SK-N-SH (cell line): ENCODE measurements around the gene PSEN2. TPM values are rescaled to one million over a fixed set of nuclear protein-coding genes. Genes with fewer than 3 reads are reported as not detected.

ENCODE experiments used
- CTCF ChIA-PET: fragments of 300-600, 350-600 bp; formaldehyde crosslinking; extraction: SDS; loops from one replicate; lab custom pipeline; 2021; lab: Yijun Ruan, JAX
- POLR2A ChIA-PET: fragments of 350-600 bp; sonication (Branson Sonifier 250); formaldehyde crosslinking; extraction: SDS; loops from one replicate; lab custom pipeline; 2020; ENCODE audit warnings: antibody characterized with exemption, inconsistent platforms; lab: Yijun Ruan, JAX
- DNase-seq: peaks from one replicate; pipeline ENCODE4 v3.0.0; 2012
- H2AFZ ChIP-seq: fragments of 200-600 bp; sonication (generic); 2 replicates; pipeline ENCODE4 v1.8.1; 2016; ENCODE audit warnings: antibody characterized with exemption, mild to moderate bottlenecking, low read depth
- H3F3A ChIP-seq: fragments of 200-600 bp; sonication (generic); replicated peaks from 2 replicates; pipeline ENCODE3; 2016; ENCODE audit warnings: antibody characterized with exemption, mild to moderate bottlenecking; ENCODE audit not compliant: insufficient read depth
- H3K27ac ChIP-seq, 2 experiments: fragments of 200-500 bp in 1 of 2; fragments of 200-600 bp in 1 of 2; sonication (Bioruptor generic) in 1 of 2; sonication (generic), shearing (Covaris generic) in 1 of 2; 2 replicates each; pipeline versions ENCODE4 v1.5.1 to v1.6.1; 2014 to 2016; ENCODE audit warnings: low read depth in 2 of 2, inconsistent platforms in 1 of 2, low read length in 1 of 2, mild to moderate bottlenecking in 1 of 2, mixed read lengths in 1 of 2
- H3K27me3 ChIP-seq: fragments of 200-600 bp; sonication (generic), shearing (Covaris generic); 2 replicates; pipeline ENCODE4 v1.6.1; 2016; ENCODE audit warnings: mixed run types; ENCODE audit not compliant: insufficient read depth
- H3K36me3 ChIP-seq, 2 experiments: fragments of 200-500 bp in 1 of 2; fragments of 200-600 bp in 1 of 2; sonication (Bioruptor generic) in 1 of 2; sonication (generic) in 1 of 2; replicated peaks in 1 of 2; 2 replicates each; pipeline versions ENCODE3 to v1.5.1; 2014 to 2016; ENCODE audit warnings: low read length in 1 of 2, mild to moderate bottlenecking in 1 of 2; ENCODE audit not compliant: insufficient read depth in 2 of 2, control insufficient read depth in 1 of 2
- H3K4me1 ChIP-seq, 2 experiments: fragments of 200-500 bp in 1 of 2; fragments of 200-600 bp in 1 of 2; sonication (Bioruptor generic) in 1 of 2; sonication (generic), shearing (Covaris generic) in 1 of 2; 2 replicates each; pipeline versions ENCODE4 v1.5.1 to v1.6.1; 2014 to 2016; ENCODE audit warnings: low read depth in 1 of 2, low read length in 1 of 2, mixed run types in 1 of 2; ENCODE audit not compliant: insufficient read depth in 2 of 2, control insufficient read depth in 1 of 2
- H3K4me2 ChIP-seq: fragments of 200-600 bp; sonication (generic), shearing (Covaris generic); 2 replicates; pipeline ENCODE4 v1.6.1; 2017; ENCODE audit warnings: mixed run types
- H3K4me3 ChIP-seq, 2 experiments: fragments of 200-500 bp in 1 of 2; fragments of 200-600 bp in 1 of 2; sonication (Bioruptor generic) in 1 of 2; sonication (generic), shearing (Covaris generic) in 1 of 2; 2 replicates each; pipeline versions ENCODE4 v1.5.1 to v1.8.1; 2014 to 2016; ENCODE audit warnings: low read depth in 2 of 2, inconsistent platforms in 1 of 2, low read length in 1 of 2, mild to moderate bottlenecking in 1 of 2, mixed read lengths in 1 of 2, moderate library complexity in 1 of 2
- H3K79me2 ChIP-seq: fragments of 200-600 bp; sonication (generic); 2 replicates; pipeline ENCODE4 v1.8.1; 2017; ENCODE audit warnings: mild to moderate bottlenecking; ENCODE audit not compliant: insufficient read depth
- H3K9ac ChIP-seq: fragments of 200-600 bp; sonication (generic); 2 replicates; pipeline ENCODE4 v1.6.1; 2017; ENCODE audit warnings: mixed run types
- H3K9me2 ChIP-seq: fragments of 200-600 bp; sonication (generic); 2 replicates; pipeline ENCODE4 v1.6.1; 2017; ENCODE audit warnings: mixed run types
- H3K9me3 ChIP-seq: fragments of 200-600 bp; sonication (generic); 2 replicates; pipeline ENCODE4 v1.6.1; 2017; ENCODE audit warnings: mixed run types, mild to moderate bottlenecking, moderate library complexity
- H4K20me1 ChIP-seq: fragments of 200-600 bp; sonication (generic); 2 replicates; pipeline ENCODE4 v1.6.1; 2017; ENCODE audit warnings: mild to moderate bottlenecking, mixed run types; ENCODE audit not compliant: insufficient read depth
- GABPA ChIP-seq: IDR thresholded peaks from 2 replicates; pipeline ENCODE4 v1.4.0; 2012; ENCODE audit warnings: low read depth, mild to moderate bottlenecking
- MEF2A ChIP-seq: IDR thresholded peaks from 2 replicates; pipeline ENCODE4 v1.4.0; 2012; ENCODE audit warnings: low read depth, borderline replicate concordance
- RFX5 ChIP-seq: IDR thresholded peaks from 2 replicates; pipeline ENCODE4 v1.6.1; 2012; ENCODE audit warnings: mild to moderate bottlenecking, improper control_type of control experiment, low read length
- SIN3A ChIP-seq: IDR thresholded peaks from 2 replicates; pipeline ENCODE4 v1.6.1; 2012; ENCODE audit warnings: low read depth, mild to moderate bottlenecking, low read length, moderate library complexity, borderline replicate concordance
- SMC3 ChIP-seq: IDR thresholded peaks from 2 replicates; pipeline ENCODE4 v1.6.1; 2012; ENCODE audit warnings: low read depth, low read length, improper control_type of control experiment
- TCF12 ChIP-seq: IDR thresholded peaks from 2 replicates; pipeline ENCODE4 v1.4.0; 2012
- TEAD4 ChIP-seq: IDR thresholded peaks from 2 replicates; pipeline ENCODE4 v1.4.0; 2012; ENCODE audit warnings: mild to moderate bottlenecking, borderline replicate concordance; ENCODE audit not compliant: insufficient read depth
- WGBS: methylation state at CpG from one replicate; pipeline ENCODE4 v1.1.6; 2017; ENCODE audit warnings: low lambda C conversion rate; 5-methylcytosine and 5-hydroxymethylcytosine counted together
- polyA plus RNA-seq, 3 experiments: library from polyadenylated mRNA; depleted of rRNA; stranded (reverse); fragments of >200 nt; gene quantifications; 2 replicates each; pipeline ENCODE4 v1.2.3, GENCODE V29; 2012
- TF ChIP-seq, protein P1 (sequence below): IDR thresholded peaks from 2 replicates; pipeline ENCODE4 v1.4.0; 2012; ENCODE audit warnings: low read depth, borderline replicate concordance
- TF ChIP-seq, protein P2 (sequence below): fragments of 150-350 bp; IDR thresholded peaks from 2 replicates; pipeline ENCODE4 v1.6.1; 2016; ENCODE audit warnings: mild to moderate bottlenecking, low read depth, low read length
- TF ChIP-seq, protein P3 (sequence below): IDR thresholded peaks from 2 replicates; pipeline ENCODE4 v1.4.0; 2012; ENCODE audit warnings: low read depth, borderline replicate concordance

Gene PSEN2
- polyA plus RNA-seq, 1 of the 3 experiments (the other 2 are of a cell fraction), result 20.2 TPM

DNA sequence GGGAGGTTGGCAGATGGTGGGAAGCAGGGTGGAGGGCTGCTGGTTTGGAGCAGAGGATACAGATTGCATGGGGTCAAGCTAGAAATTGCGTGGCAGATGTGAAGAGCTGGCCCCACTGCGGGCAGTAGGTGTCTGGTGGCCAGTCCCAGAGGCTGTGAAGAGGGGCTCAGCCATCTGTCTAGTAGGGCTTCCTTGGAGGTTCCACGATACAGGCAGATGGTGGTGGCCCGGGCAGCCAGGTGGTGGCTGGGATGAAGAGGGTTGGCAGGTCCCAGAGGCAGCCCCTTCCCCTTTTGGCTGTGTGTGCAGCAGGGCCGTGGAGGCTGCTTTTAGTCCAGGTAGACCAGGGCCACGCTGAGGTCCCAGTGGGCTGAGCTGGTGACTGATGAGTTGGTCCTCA, 16.6 kb downstream of the PSEN2 start (continued):
- TF ChIP-seq, protein P1, sequence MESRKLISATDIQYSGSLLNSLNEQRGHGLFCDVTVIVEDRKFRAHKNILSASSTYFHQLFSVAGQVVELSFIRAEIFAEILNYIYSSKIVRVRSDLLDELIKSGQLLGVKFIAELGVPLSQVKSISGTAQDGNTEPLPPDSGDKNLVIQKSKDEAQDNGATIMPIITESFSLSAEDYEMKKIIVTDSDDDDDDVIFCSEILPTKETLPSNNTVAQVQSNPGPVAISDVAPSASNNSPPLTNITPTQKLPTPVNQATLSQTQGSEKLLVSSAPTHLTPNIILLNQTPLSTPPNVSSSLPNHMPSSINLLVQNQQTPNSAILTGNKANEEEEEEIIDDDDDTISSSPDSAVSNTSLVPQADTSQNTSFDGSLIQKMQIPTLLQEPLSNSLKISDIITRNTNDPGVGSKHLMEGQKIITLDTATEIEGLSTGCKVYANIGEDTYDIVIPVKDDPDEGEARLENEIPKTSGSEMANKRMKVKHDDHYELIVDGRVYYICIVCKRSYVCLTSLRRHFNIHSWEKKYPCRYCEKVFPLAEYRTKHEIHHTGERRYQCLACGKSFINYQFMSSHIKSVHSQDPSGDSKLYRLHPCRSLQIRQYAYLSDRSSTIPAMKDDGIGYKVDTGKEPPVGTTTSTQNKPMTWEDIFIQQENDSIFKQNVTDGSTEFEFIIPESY, result no peak
- TF ChIP-seq TEAD4 (no peak), MEF2A (no peak)
- TF ChIP-seq, protein P2, sequence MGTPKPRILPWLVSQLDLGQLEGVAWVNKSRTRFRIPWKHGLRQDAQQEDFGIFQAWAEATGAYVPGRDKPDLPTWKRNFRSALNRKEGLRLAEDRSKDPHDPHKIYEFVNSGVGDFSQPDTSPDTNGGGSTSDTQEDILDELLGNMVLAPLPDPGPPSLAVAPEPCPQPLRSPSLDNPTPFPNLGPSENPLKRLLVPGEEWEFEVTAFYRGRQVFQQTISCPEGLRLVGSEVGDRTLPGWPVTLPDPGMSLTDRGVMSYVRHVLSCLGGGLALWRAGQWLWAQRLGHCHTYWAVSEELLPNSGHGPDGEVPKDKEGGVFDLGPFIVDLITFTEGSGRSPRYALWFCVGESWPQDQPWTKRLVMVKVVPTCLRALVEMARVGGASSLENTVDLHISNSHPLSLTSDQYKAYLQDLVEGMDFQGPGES, result no peak

DNA sequence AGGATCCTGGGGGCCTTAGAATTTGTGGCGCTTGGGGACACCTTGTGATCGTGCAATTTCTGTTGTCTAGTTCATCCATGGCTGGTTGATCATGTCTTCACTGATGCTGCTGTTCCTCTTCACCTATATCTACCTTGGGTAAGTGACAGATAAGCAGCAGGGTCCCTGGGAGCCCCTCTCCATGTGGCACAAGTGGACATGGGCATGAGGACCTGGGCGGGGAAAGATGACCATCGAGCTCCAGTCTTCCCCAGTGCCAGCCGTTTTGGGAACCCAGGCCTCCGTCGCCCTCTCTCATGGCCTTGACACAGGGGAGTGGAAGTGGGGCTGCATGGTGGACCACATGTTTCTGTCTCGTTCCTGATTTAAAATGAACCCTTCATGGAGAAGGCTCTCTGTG, 17.6 kb downstream of the PSEN2 start:
- Histone ChIP-seq H2AFZ (no peak overlapping the region), H3K9me3 (no peaks in the 10 kb centered on the region), H4K20me1 (no peaks in the 10 kb centered on the region), H3K4me3 (no peak overlapping the region), H3K9ac (no peak overlapping the region), H3K4me2 (no peak overlapping the region), H3K4me1 (no peaks in the 10 kb centered on the region), H3F3A (no peaks in the 10 kb centered on the region), H3K27ac (no peak overlapping the region), H3K36me3 (peaks cover 0 to 28% of the 10 kb centered on the region in 2 experiments), H3K27me3 (no peaks in the 10 kb centered on the region), H3K79me2 (no peaks in the 10 kb centered on the region), H3K9me2 (no peaks in the 10 kb centered on the region)
- 92% methylated on average over 7 of the region's 8 CpGs for WGBS
- CTCF ChIA-PET, result no interaction called here
- TF ChIP-seq, protein P2, result no peak
- TF ChIP-seq, protein P1, result no peak
- TF ChIP-seq, protein P3, sequence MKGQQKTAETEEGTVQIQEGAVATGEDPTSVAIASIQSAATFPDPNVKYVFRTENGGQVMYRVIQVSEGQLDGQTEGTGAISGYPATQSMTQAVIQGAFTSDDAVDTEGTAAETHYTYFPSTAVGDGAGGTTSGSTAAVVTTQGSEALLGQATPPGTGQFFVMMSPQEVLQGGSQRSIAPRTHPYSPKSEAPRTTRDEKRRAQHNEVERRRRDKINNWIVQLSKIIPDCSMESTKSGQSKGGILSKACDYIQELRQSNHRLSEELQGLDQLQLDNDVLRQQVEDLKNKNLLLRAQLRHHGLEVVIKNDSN, result no peak
- no peak for TF ChIP-seq TCF12
- TF ChIP-seq GABPA, result no peak
- TF ChIP-seq RFX5, result no peak
- TF ChIP-seq SMC3, result no peak
- TF ChIP-seq SIN3A, result no peak
- no peak for DNase-seq
- POLR2A ChIA-PET, result no interaction called here
